ENCODE data around the gene PARVB. TPM values are rescaled to one million over a fixed set of nuclear protein-coding genes. Genes with fewer than 3 reads are reported as not detected.
A peak's percentile ranks its signal among the peaks of the same experiment; 100 is the strongest.

PARVB gene
- total and polyA plus RNA-seq, 9 of the 15 experiments (the other 6 are each of a cell fraction or from before 2014, with no cell fraction given) = 1.1 to 59.2 (median 29.2) TPM

DNA sequence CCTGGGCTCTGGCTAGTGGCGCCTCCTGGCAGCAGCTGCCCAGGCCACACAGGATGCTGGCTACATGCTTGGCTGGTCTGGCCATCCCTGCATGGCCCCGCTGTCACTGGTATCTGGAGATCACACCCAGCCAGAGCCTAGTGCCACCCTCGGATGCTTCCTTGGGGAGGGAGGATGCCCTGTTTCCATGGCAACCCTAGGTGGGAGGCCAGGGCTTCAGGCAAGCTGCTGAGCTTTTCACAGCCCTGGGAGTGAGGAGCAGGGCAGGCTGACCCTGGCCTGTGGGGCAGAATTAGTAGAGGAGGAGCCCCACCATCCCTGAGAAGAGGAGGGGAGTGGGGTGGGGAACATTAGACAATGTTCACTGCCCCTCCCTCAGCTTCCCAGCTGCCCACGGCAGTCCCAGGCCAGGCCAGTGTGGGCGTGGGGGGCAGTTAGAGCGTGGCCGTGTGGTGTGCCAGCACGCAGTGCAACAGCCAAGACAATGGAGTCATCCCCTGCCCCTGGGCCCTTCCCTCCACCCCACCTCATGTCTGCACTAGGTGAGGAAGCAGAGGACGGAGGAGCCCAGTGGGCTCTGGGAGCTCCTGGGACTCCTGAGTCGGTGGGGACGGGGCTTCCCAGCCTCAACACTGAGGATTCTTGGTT is 50.4 kb downstream of the PARVB start:
- FAIRE-seq (no peak), ATAC-seq (no peak), DNase-seq (ENCODE audit: extremely low read depth in 1 of 4, low spot score in 3 of 4) (no peak)
- ChIA-PET CTCF (ENCODE audit: low intra/inter-chr PET ratio) (no interaction called here), POLR2A (interaction anchor here (1.3 kb wide), 1 partner anchor 11 kb away, joined by 3 read pairs; no protein-coding TSS in a partner anchor)
- Histone ChIP-seq H2AFZ (ENCODE audit: low read depth, low read length) (no peak overlapping the region), H3K27ac (ENCODE audit: extremely low read depth, low read depth, low read length) (no peak overlapping the region), H3K9me1 (ENCODE audit: control insufficient read depth, insufficient read depth, low read length) (no peaks in the 10 kb centered on the region), H3K9ac (ENCODE audit: insufficient read depth in 1 of 2, low read depth in 2 of 2, low read length in 2 of 2) (no peak overlapping the region; a peak in 1 of 4 replicates), H3K4me2 (ENCODE audit: insufficient read depth, low read length) (no peak overlapping the region), H3K4me3 (no peak overlapping the region), H3K36me3 (ENCODE audit: control insufficient read depth, insufficient read depth, low read length) (no peaks in the 10 kb centered on the region), H3K27me3 (ENCODE audit: control insufficient read depth in 2 of 2, insufficient read depth in 2 of 2, low read length in 2 of 2) (no peaks in the 10 kb centered on the region), H4K20me1 (replicated peaks; ENCODE audit: control insufficient read depth, insufficient read depth, low read length) (no peaks in the 10 kb centered on the region), H3K9me3 (replicated peaks; ENCODE audit: control insufficient read depth, insufficient read depth, low read depth, low read length) (no peaks in the 10 kb centered on the region), H3K79me2 (ENCODE audit: control insufficient read depth, insufficient read depth, low read length) (no peaks in the 10 kb centered on the region), H3K4me1 (replicated peaks in 1 of 2; ENCODE audit: control insufficient read depth in 2 of 2, insufficient read depth in 2 of 2, low read length in 2 of 2) (peaks cover 0 to 12% of the 10 kb centered on the region in 2 experiments; a peak in 3 of 5 replicates)
- in situ Hi-C loops (cut with MboI) (loop anchor here (10.0 kb wide), 1 partner anchor 550 kb away; no protein-coding TSS in a partner anchor), intact Hi-C loops (cut with micrococcal nuclease) (no loop called here)
- TF ChIP-seq PTTG1 (tag; IDR thresholded peaks at IDR 0.05; ENCODE audit: low read depth) (no peak), RFX1 (IDR thresholded peaks at IDR 0.05) (peak; percentile 71), CBFB (CRISPR knock-in tag; IDR thresholded peaks at IDR 0.05) (no peak)
- WGBS (ENCODE audit: insufficient coverage, low coverage, missing lambda C conversion rate) = 72% methylated on average over 3 of the region's 11 CpGs
- no TSS peak for BruUV-seq (replicated peaks)

- DNase-seq (ENCODE audit: extremely low read depth in 1 of 4, low spot score in 3 of 4) (no peak), FAIRE-seq (no peak), ATAC-seq (no peak)
- Histone ChIP-seq H3K4me2 (ENCODE audit: insufficient read depth, low read length) (no peak overlapping the region), H3K9me3 (replicated peaks; ENCODE audit: control insufficient read depth, insufficient read depth, low read depth, low read length) (no peaks in the 10 kb centered on the region), H3K9me1 (ENCODE audit: control insufficient read depth, insufficient read depth, low read length) (no peaks in the 10 kb centered on the region), H3K4me1 (replicated peaks in 1 of 2; ENCODE audit: control insufficient read depth in 2 of 2, insufficient read depth in 2 of 2, low read length in 2 of 2) (peaks cover 0 to 12% of the 10 kb centered on the region in 2 experiments; a peak in 3 of 5 replicates), H3K36me3 (ENCODE audit: control insufficient read depth, insufficient read depth, low read length) (no peaks in the 10 kb centered on the region), H3K4me3 (no peak overlapping the region), H3K79me2 (ENCODE audit: control insufficient read depth, insufficient read depth, low read length) (no peaks in the 10 kb centered on the region), H4K20me1 (replicated peaks; ENCODE audit: control insufficient read depth, insufficient read depth, low read length) (no peaks in the 10 kb centered on the region), H3K27ac (ENCODE audit: extremely low read depth, low read depth, low read length) (no peak overlapping the region), H3K27me3 (ENCODE audit: control insufficient read depth in 2 of 2, insufficient read depth in 2 of 2, low read length in 2 of 2) (no peaks in the 10 kb centered on the region), H2AFZ (ENCODE audit: low read depth, low read length) (no peak overlapping the region), H3K9ac (ENCODE audit: insufficient read depth in 1 of 2, low read depth in 2 of 2, low read length in 2 of 2) (no peak overlapping the region)
- in situ Hi-C loops (cut with MboI) = loop anchor here (5.0 to 10.0 kb wide), 2 partner anchors 78 to 550 kb away; no protein-coding TSS in a partner anchor
- CTCF ChIA-PET (ENCODE audit: low intra/inter-chr PET ratio) = no interaction called here
- intact Hi-C loops (cut with micrococcal nuclease) = no loop called here
- POLR2A ChIA-PET = no interaction called here
- BruUV-seq (replicated peaks) = no TSS peak
- 80% methylated on average over 7 of the region's 12 CpGs for WGBS (ENCODE audit: insufficient coverage, low coverage, missing lambda C conversion rate)
- no peak for TF ChIP-seq SIN3A (IDR thresholded peaks at IDR 0.05; ENCODE audit: borderline replicate concordance in 2 of 2, control insufficient read depth in 1 of 2, low read depth in 2 of 2, low read length in 2 of 2)
- no peak for TF ChIP-seq CTBP1 (IDR thresholded peaks at IDR 0.05; ENCODE audit: borderline replicate concordance)
- no peak for TF ChIP-seq SAP30 (IDR thresholded peaks at IDR 0.05; ENCODE audit: borderline replicate concordance, insufficient read depth, low read depth, low read length, poor library complexity, severe bottlenecking)
- no peak for TF ChIP-seq ARID2 (IDR thresholded peaks at IDR 0.05)
Measured at GRCh38 chr22:44075022-44075421, 50.9 kb downstream of the PARVB start.
